SK-N-SH (cell line): ENCODE data around the gene F5.

Experiments
- CTCF ChIP-seq: fragments of 200-600 bp; sonication (generic); IDR thresholded peaks from 2 replicates; pipeline ENCODE4 v1.6.1; 2017; ENCODE audit warnings: antibody characterized with exemption, mild to moderate bottlenecking, moderate library complexity
- EP300 ChIP-seq, 2 experiments: IDR thresholded peaks; 2 replicates each; pipeline versions ENCODE4 v1.4.0 to v1.6.1; 2012; ENCODE audit warnings: borderline replicate concordance in 1 of 2, low read depth in 1 of 2, low read length in 1 of 2
- EZH2phosphoT487 ChIP-seq: fragments of 200-600 bp; sonication (generic); IDR thresholded peaks from 2 replicates; pipeline ENCODE4 v1.6.1; 2017; ENCODE audit warnings: low read depth, mixed run types, mild to moderate bottlenecking, antibody characterized with exemption, moderate library complexity, borderline replicate concordance
- FOXJ3 ChIP-seq: sonication (generic); formaldehyde crosslinking; IDR thresholded peaks from 2 replicates; pipeline ENCODE4 v1.5.1; 2020; ENCODE audit warnings: mild to moderate bottlenecking, missing genetic modification reagents
- GABPA ChIP-seq: IDR thresholded peaks from 2 replicates; pipeline ENCODE4 v1.4.0; 2012; ENCODE audit warnings: low read depth, mild to moderate bottlenecking
- JUND ChIP-seq: IDR thresholded peaks from 2 replicates; pipeline ENCODE4 v1.4.0; 2012
- MAX ChIP-seq: IDR thresholded peaks from 2 replicates; pipeline ENCODE4 v1.4.0; 2012; ENCODE audit warnings: low read depth
- MXI1 ChIP-seq: IDR thresholded peaks from 2 replicates; pipeline ENCODE4 v1.6.1; 2012; ENCODE audit warnings: mild to moderate bottlenecking, low read depth, low read length, improper control_type of control experiment
- PBX3 ChIP-seq: IDR thresholded peaks from 2 replicates; pipeline ENCODE4; 2012
- RCOR1 ChIP-seq: fragments of 150-350 bp; IDR thresholded peaks from 2 replicates; pipeline ENCODE4 v1.6.1; 2017; ENCODE audit warnings: antibody characterized with exemption, low read length
- TCF12 ChIP-seq: IDR thresholded peaks from 2 replicates; pipeline ENCODE4 v1.4.0; 2012
- TF ChIP-seq, protein P1 (sequence below): fragments of 150-350 bp; IDR thresholded peaks from 2 replicates; pipeline ENCODE4 v1.6.1; 2017; ENCODE audit warnings: antibody characterized with exemption, low read length, low read depth, borderline replicate concordance
- TF ChIP-seq, protein P2 (sequence below): IDR thresholded peaks from 2 replicates; pipeline ENCODE4 v1.4.0; 2012; ENCODE audit warnings: low read depth, borderline replicate concordance

GRCh38 chr1:169631249-169631648 lies 45.0 kb upstream of the F5 start:
- TF ChIP-seq CTCF: no peak
- no peak for TF ChIP-seq JUND
- no peak for TF ChIP-seq PBX3
- TF ChIP-seq, protein P1, sequence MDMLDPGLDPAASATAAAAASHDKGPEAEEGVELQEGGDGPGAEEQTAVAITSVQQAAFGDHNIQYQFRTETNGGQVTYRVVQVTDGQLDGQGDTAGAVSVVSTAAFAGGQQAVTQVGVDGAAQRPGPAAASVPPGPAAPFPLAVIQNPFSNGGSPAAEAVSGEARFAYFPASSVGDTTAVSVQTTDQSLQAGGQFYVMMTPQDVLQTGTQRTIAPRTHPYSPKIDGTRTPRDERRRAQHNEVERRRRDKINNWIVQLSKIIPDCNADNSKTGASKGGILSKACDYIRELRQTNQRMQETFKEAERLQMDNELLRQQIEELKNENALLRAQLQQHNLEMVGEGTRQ: no peak
- TF ChIP-seq MAX: no peak
- no peak for TF ChIP-seq TCF12
- TF ChIP-seq RCOR1: no peak
- no peak for TF ChIP-seq EZH2phosphoT487
- TF ChIP-seq GABPA: no peak
- no peak for TF ChIP-seq EP300 (IDR thresholded peaks at IDR 0.05; ENCODE audit: borderline replicate concordance in 1 of 2, low read depth in 1 of 2, low read length in 1 of 2)
- no peak for TF ChIP-seq MXI1
- TF ChIP-seq, protein P2, sequence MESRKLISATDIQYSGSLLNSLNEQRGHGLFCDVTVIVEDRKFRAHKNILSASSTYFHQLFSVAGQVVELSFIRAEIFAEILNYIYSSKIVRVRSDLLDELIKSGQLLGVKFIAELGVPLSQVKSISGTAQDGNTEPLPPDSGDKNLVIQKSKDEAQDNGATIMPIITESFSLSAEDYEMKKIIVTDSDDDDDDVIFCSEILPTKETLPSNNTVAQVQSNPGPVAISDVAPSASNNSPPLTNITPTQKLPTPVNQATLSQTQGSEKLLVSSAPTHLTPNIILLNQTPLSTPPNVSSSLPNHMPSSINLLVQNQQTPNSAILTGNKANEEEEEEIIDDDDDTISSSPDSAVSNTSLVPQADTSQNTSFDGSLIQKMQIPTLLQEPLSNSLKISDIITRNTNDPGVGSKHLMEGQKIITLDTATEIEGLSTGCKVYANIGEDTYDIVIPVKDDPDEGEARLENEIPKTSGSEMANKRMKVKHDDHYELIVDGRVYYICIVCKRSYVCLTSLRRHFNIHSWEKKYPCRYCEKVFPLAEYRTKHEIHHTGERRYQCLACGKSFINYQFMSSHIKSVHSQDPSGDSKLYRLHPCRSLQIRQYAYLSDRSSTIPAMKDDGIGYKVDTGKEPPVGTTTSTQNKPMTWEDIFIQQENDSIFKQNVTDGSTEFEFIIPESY: no peak
- TF ChIP-seq FOXJ3 (CRISPR knock-in tag): no peak
